Panc1 (cell line): Measurements from ENCODE around the gene RNF144A.

Experiments
- CTCF ChIP-seq: fragments of 450-650 bp; IDR thresholded peaks from 2 replicates; pipeline ENCODE4 v1.5.1; 2017; ENCODE audit warnings: mild to moderate bottlenecking
- TF ChIP-seq, protein P1 (sequence below), 2 experiments: IDR thresholded peaks; 2 replicates each; pipeline ENCODE4 v1.6.1; 2011 to 2012; ENCODE audit warnings: low read depth in 2 of 2, control low read depth in 1 of 2, low read length in 1 of 2, mild to moderate bottlenecking in 1 of 2, moderate library complexity in 1 of 2; ENCODE audit not compliant: insufficient read depth in 1 of 2

DNA sequence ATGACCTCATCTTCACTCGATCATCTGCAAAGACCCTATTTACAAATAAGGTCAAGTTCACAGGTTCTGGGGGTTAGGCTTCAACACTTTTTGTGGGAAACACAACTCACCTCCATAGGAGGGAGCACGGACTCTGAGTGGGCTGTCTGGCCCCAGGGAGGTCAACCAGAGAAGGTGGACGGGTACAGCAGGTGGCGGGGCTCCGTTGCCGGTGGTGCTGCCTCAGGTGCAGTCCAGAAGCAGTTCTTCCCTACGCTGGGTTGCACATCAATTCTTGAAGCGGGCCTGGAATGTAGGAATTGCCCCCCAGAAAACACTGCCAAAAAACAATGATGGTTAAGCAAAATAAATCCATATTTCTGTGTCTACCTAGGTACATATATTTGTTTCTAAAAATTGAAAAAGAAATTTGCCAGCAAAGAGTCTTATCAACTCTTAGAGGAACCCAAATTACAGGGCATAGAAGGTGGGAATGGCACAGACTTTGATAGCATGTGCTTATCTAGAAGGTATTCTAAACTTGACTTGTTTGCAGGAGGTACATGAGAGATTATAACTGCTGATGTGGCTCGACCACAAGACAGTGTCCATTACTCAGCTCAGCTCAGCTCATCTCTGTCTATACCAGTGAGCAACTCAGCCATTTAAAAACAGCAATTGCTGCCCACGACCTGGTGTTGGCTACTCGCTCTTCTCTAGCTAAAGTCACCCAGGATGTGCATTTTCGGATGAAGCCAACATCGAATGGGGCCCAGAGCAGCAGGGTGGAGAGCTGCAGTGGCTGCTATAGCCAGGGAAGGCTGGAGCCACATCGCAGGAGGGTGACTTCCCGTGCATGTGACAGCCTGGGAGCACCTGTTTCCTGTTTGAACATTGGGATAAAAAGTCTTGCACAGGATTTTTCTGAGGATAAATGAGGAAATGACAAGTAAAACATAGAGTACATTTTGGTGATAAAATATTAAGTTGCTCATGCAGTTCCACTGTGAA is 128.7 kb downstream of the RNF144A start:
- no peak for TF ChIP-seq CTCF
- TF ChIP-seq, protein P1, sequence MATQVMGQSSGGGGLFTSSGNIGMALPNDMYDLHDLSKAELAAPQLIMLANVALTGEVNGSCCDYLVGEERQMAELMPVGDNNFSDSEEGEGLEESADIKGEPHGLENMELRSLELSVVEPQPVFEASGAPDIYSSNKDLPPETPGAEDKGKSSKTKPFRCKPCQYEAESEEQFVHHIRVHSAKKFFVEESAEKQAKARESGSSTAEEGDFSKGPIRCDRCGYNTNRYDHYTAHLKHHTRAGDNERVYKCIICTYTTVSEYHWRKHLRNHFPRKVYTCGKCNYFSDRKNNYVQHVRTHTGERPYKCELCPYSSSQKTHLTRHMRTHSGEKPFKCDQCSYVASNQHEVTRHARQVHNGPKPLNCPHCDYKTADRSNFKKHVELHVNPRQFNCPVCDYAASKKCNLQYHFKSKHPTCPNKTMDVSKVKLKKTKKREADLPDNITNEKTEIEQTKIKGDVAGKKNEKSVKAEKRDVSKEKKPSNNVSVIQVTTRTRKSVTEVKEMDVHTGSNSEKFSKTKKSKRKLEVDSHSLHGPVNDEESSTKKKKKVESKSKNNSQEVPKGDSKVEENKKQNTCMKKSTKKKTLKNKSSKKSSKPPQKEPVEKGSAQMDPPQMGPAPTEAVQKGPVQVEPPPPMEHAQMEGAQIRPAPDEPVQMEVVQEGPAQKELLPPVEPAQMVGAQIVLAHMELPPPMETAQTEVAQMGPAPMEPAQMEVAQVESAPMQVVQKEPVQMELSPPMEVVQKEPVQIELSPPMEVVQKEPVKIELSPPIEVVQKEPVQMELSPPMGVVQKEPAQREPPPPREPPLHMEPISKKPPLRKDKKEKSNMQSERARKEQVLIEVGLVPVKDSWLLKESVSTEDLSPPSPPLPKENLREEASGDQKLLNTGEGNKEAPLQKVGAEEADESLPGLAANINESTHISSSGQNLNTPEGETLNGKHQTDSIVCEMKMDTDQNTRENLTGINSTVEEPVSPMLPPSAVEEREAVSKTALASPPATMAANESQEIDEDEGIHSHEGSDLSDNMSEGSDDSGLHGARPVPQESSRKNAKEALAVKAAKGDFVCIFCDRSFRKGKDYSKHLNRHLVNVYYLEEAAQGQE (IDR thresholded peaks at IDR 0.05; ENCODE audit: insufficient read depth in 1 of 2, low read depth in 2 of 2, low read length in 1 of 2): no peak
